H1 (cell line): ENCODE measurements around the gene LHX2. TPM values are rescaled to one million over a fixed set of nuclear protein-coding genes. Genes with fewer than 3 reads are reported as not detected.

Experiments used
- CTCF ChIA-PET: fragments of 300-600 bp; sonication (Branson Sonifier 250); formaldehyde crosslinking; loops from one replicate; lab custom pipeline; 2021; ENCODE audit not compliant: partially characterized antibody; lab: Charles Lee
- POLR2A ChIA-PET: fragments of 300-600 bp; sonication (Branson Sonifier 250); formaldehyde crosslinking; loops from one replicate; lab custom pipeline; 2021; ENCODE audit warnings: inconsistent platforms; ENCODE audit not compliant: partially characterized antibody; lab: Charles Lee
- DNase-seq, 2 experiments: peaks; one replicate each; pipeline versions ENCODE4 v3.0.0 to v3.0.0-alpha.2; 2010 to 2022; ENCODE audit warnings: low spot score in 2 of 2, low read depth in 1 of 2, mixed read lengths in 1 of 2
- FAIRE-seq: peaks from 2 replicates; lab custom pipeline; 2011; peaks lifted over from hg19 to GRCh38; lab: Jason Lieb, UNC
- H2AFZ ChIP-seq: 2 replicates; pipeline ENCODE4 v1.8.1; 2012; ENCODE audit warnings: low read length, inconsistent platforms
- H2AK5ac ChIP-seq: 2 replicates; pipeline ENCODE4 v1.6.1; 2013; ENCODE audit warnings: low read depth, low read length
- H2BK120ac ChIP-seq: replicated peaks from 2 replicates; pipeline ENCODE3; 2013; ENCODE audit warnings: low read depth, low read length, inconsistent platforms
- H2BK12ac ChIP-seq: 2 replicates; pipeline ENCODE4 v1.6.1; 2013; ENCODE audit warnings: low read depth, low read length
- H2BK15ac ChIP-seq: 2 replicates; pipeline ENCODE4 v1.6.1; 2013; ENCODE audit warnings: low read length
- H2BK20ac ChIP-seq: 2 replicates; pipeline ENCODE4 v1.6.1; 2013; ENCODE audit warnings: low read length
- H2BK5ac ChIP-seq: 2 replicates; pipeline ENCODE4 v1.6.1; 2013; ENCODE audit warnings: low read depth, low read length
- H3K14ac ChIP-seq: 2 replicates; pipeline ENCODE4 v1.6.1; 2013; ENCODE audit warnings: inconsistent platforms; ENCODE audit not compliant: insufficient read length
- H3K18ac ChIP-seq: 2 replicates; pipeline ENCODE4 v1.6.1; 2013; ENCODE audit warnings: low read length; ENCODE audit errors: extremely low read depth
- H3K23ac ChIP-seq: 2 replicates; pipeline ENCODE4 v1.6.1; 2013; ENCODE audit warnings: inconsistent platforms; ENCODE audit not compliant: insufficient read length
- H3K23me2 ChIP-seq: 2 replicates; pipeline ENCODE4 v1.6.1; 2013; ENCODE audit warnings: low read depth, low read length
- H3K27ac ChIP-seq: 2 replicates; pipeline ENCODE4 v1.6.1; 2011; ENCODE audit warnings: low read depth, low read length, inconsistent platforms
- H3K27me3 ChIP-seq, 4 experiments: replicated peaks in 1 of 4; 1 replicate in 1 of 4; 2 replicates in 3 of 4; pipeline versions ENCODE4 v1.6.1 to v1.8.1; 2011 to 2013; ENCODE audit warnings: low read length in 3 of 4, mild to moderate bottlenecking in 3 of 4, inconsistent platforms in 2 of 4, mixed read lengths in 2 of 4, moderate library complexity in 1 of 4; ENCODE audit not compliant: control insufficient read depth in 3 of 4, insufficient read depth in 3 of 4; ENCODE audit errors: extremely low read depth in 1 of 4
- H3K36me3 ChIP-seq, 4 experiments: 2 replicates each; pipeline versions ENCODE4 v1.6.1 to v1.8.1; 2011 to 2013; ENCODE audit warnings: mild to moderate bottlenecking in 4 of 4, low read length in 3 of 4, moderate library complexity in 2 of 4, control low read depth in 1 of 4, inconsistent platforms in 1 of 4; ENCODE audit not compliant: insufficient read depth in 4 of 4, control insufficient read depth in 2 of 4
- H3K4ac ChIP-seq: replicated peaks from 2 replicates; pipeline ENCODE3; 2013; ENCODE audit warnings: low read length, low read depth, mixed read lengths, inconsistent platforms; ENCODE audit not compliant: insufficient read length
- H3K4me1 ChIP-seq, 4 experiments: replicated peaks in 1 of 4; 1 replicate in 1 of 4; 2 replicates in 3 of 4; pipeline versions ENCODE4 v1.6.1 to v1.8.1; 2011 to 2013; ENCODE audit warnings: low read length in 3 of 4, inconsistent platforms in 2 of 4, mixed read lengths in 1 of 4; ENCODE audit not compliant: insufficient read depth in 4 of 4, control insufficient read depth in 3 of 4
- H3K4me2 ChIP-seq, 2 experiments: 2 replicates each; pipeline versions ENCODE4 v1.6.1 to v1.8.1; 2011 to 2013; ENCODE audit warnings: low read depth in 2 of 2, low read length in 2 of 2, control low read depth in 1 of 2, inconsistent platforms in 1 of 2, mild to moderate bottlenecking in 1 of 2; ENCODE audit not compliant: insufficient read depth in 1 of 2
- H3K4me3 ChIP-seq, 4 experiments: fragments of 200-600, 300-600 bp in 1 of 4; sonication (generic), shearing (Covaris generic), sonication (Bioruptor Twin) in 1 of 4; 2 replicates each; pipeline versions ENCODE4 v1.5.1 to v1.8.1; 2011 to 2016; ENCODE audit warnings: low read length in 4 of 4, low read depth in 3 of 4, control low read depth in 2 of 4, inconsistent platforms in 2 of 4, mild to moderate bottlenecking in 2 of 4, mixed read lengths in 1 of 4, moderate library complexity in 1 of 4; ENCODE audit not compliant: insufficient read depth in 2 of 4; ENCODE audit errors: extremely low read depth in 1 of 4
- H3K56ac ChIP-seq: replicated peaks from 2 replicates; pipeline ENCODE3; 2013; ENCODE audit warnings: low read depth, mild to moderate bottlenecking, mixed read lengths, low read length, inconsistent platforms; ENCODE audit not compliant: insufficient read length
- H3K79me1 ChIP-seq: 2 replicates; pipeline ENCODE4 v1.6.1; 2013; ENCODE audit warnings: low read depth, low read length, control low read depth
- H3K79me2 ChIP-seq, 2 experiments: 2 replicates each; pipeline versions ENCODE4 v1.6.1 to v1.8.1; 2012 to 2013; ENCODE audit warnings: low read length in 2 of 2, mild to moderate bottlenecking in 2 of 2, inconsistent platforms in 1 of 2; ENCODE audit not compliant: insufficient read depth in 2 of 2, control insufficient read depth in 1 of 2
- H3K9ac ChIP-seq, 4 experiments: replicated peaks in 1 of 4; 1 replicate in 1 of 4; 2 replicates in 3 of 4; pipeline versions ENCODE4 v1.6.1 to v1.8.1; 2011 to 2013; ENCODE audit warnings: low read depth in 3 of 4, low read length in 3 of 4, control low read depth in 2 of 4, mild to moderate bottlenecking in 2 of 4, moderate library complexity in 2 of 4, inconsistent platforms in 1 of 4; ENCODE audit errors: extremely low read depth in 1 of 4
- H3K9me3 ChIP-seq, 2 experiments: 2 replicates each; pipeline versions ENCODE4 v1.6.1 to v1.8.1; 2012 to 2013; ENCODE audit warnings: mild to moderate bottlenecking in 2 of 2, moderate library complexity in 2 of 2, control low read depth in 1 of 2, inconsistent platforms in 1 of 2, low read depth in 1 of 2, low read length in 1 of 2, mixed read lengths in 1 of 2; ENCODE audit not compliant: insufficient read depth in 2 of 2
- H4K20me1 ChIP-seq, 2 experiments: replicated peaks in 1 of 2; 2 replicates each; pipeline versions ENCODE3 to v1.8.1; 2011 to 2013; ENCODE audit warnings: inconsistent platforms in 2 of 2, low read length in 2 of 2, mild to moderate bottlenecking in 1 of 2; ENCODE audit not compliant: insufficient read depth in 2 of 2, control insufficient read depth in 1 of 2
- H4K5ac ChIP-seq: 2 replicates; pipeline ENCODE4 v1.6.1; 2013; ENCODE audit warnings: low read length, low read depth, mixed read lengths, inconsistent platforms; ENCODE audit not compliant: insufficient read length
- H4K8ac ChIP-seq: 2 replicates; pipeline ENCODE4 v1.8.0; 2013; ENCODE audit warnings: mild to moderate bottlenecking, moderate library complexity, low read length, inconsistent platforms; ENCODE audit not compliant: insufficient read depth; ENCODE audit errors: extremely low read depth
- H4K91ac ChIP-seq: replicated peaks from 2 replicates; pipeline ENCODE3; 2013; ENCODE audit warnings: low read length, mixed read lengths, inconsistent platforms; ENCODE audit not compliant: insufficient read length
- BACH1 ChIP-seq: IDR thresholded peaks from 2 replicates; pipeline ENCODE4 v1.6.1; 2012; ENCODE audit warnings: low read length, improper control_type of control experiment
- JUN ChIP-seq: IDR thresholded peaks from 2 replicates; pipeline ENCODE4 v1.6.1; 2011; ENCODE audit warnings: low read depth, mild to moderate bottlenecking, improper control_type of control experiment, low read length
- JUND ChIP-seq: IDR thresholded peaks from 2 replicates; pipeline ENCODE4 v1.6.1; 2011; ENCODE audit warnings: mild to moderate bottlenecking, improper control_type of control experiment, low read length
- MAFK ChIP-seq: IDR thresholded peaks from 2 replicates; pipeline ENCODE4 v1.6.1; 2012; ENCODE audit warnings: low read depth, mild to moderate bottlenecking, improper control_type of control experiment, low read length
- NANOG ChIP-seq: IDR thresholded peaks from 2 replicates; pipeline ENCODE4 v1.6.1; 2011; ENCODE audit warnings: low read length, low read depth, mild to moderate bottlenecking, inconsistent platforms; ENCODE audit not compliant: insufficient read depth, poor library complexity, severe bottlenecking
- PHF8 ChIP-seq: fragments of 200-600 bp; sonication (generic); conservative IDR thresholded peaks from 2 replicates; pipeline ENCODE4 v1.7.1; 2012; ENCODE audit warnings: low read depth, mild to moderate bottlenecking, inconsistent platforms, low read length, moderate library complexity
- POU5F1 ChIP-seq: IDR thresholded peaks from 2 replicates; pipeline ENCODE4 v1.6.1; 2011; ENCODE audit warnings: low read depth, mild to moderate bottlenecking, low read length, moderate library complexity
- SIN3A ChIP-seq, 2 experiments: IDR thresholded peaks in 1 of 2; conservative IDR thresholded peaks in 1 of 2; 2 replicates each; pipeline ENCODE4 v1.6.1; 2011 to 2012; ENCODE audit warnings: low read length in 2 of 2, improper control_type of control experiment in 1 of 2, low read depth in 1 of 2, mild to moderate bottlenecking in 1 of 2
- WGBS, 2 experiments: shearing (Covaris generic) in 1 of 2; methylation state at CpG; one replicate each; pipeline versions ENCODE4 v1.1.6 to v1.1.7; 2013 to 2015; ENCODE audit warnings: low lambda C conversion rate in 2 of 2, mixed read lengths in 2 of 2, inconsistent platforms in 1 of 2, low coverage in 1 of 2, missing lambda C conversion rate in 1 of 2; ENCODE audit not compliant: insufficient replicate concordance in 2 of 2, insufficient coverage in 1 of 2, insufficient read length in 1 of 2; ENCODE audit errors: extremely low coverage in 1 of 2, missing lambda C conversion rate in 1 of 2; 5-methylcytosine and 5-hydroxymethylcytosine counted together
- polyA plus RNA-seq, 7 experiments: library from polyadenylated mRNA; depleted of rRNA in 3 of 7; stranded (reverse) in 5 of 7; unstranded in 2 of 7; fragments of >200 nt in 5 of 7; fragments of 200-250 nt in 2 of 7; gene quantifications; 1 replicate in 5 of 7; 2 replicates in 1 of 7; 4 replicates in 1 of 7; pipeline versions ENCODE4 v1.2.1 to v1.2.3, GENCODE V29; 2011 to 2013; ENCODE audit warnings: missing spikeins in 2 of 7, mixed read lengths in 2 of 7
- total RNA-seq: library from RNA; stranded (reverse); fragmentation: NEBNext Ultra II Directional; extraction: Animal tissue kit (Norgen Biotek cat#: 25700); gene quantifications from 2 replicates; pipeline ENCODE4 v1.2.1, GENCODE V29; 2021

LHX2 gene
- total and polyA plus RNA-seq, 2 of the 8 experiments (the other 6 are each of a cell fraction or from before 2014, with no cell fraction given) = 0.11 to 0.86 TPM

DNA sequence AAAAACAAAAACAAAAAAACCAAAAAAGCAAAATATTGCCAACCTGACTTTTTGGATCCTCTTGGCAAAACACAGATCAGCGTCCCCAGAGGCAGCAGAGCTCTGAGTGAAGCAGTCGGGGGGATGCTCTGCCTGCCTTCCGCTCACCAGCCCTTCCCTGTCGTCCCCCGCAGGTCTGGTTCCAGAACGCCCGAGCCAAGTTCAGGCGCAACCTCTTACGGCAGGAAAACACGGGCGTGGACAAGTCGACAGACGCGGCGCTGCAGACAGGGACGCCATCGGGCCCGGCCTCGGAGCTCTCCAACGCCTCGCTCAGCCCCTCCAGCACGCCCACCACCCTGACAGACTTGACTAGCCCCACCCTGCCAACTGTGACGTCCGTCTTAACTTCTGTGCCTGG is 20.7 kb downstream of the LHX2 start:
- Histone ChIP-seq H3K14ac (no peak overlapping the region), H3K56ac (no peak overlapping the region), H2BK12ac (0 out of 2 replicates have a peak overlapping the region, but pooled peaks have one; percentile 9), H2BK5ac (no peak overlapping the region), H2BK15ac (no peak overlapping the region), H3K4me2 (peak overlapping the region; percentile 57 to 66), H2AK5ac (no peak overlapping the region), H3K23me2 (no peaks in the 10 kb centered on the region; the same call in 1 of the 2 replicates), H2BK120ac (no peak overlapping the region), H3K9ac (no peak overlapping the region), H2BK20ac (no peak overlapping the region), H3K18ac (0 out of 2 replicates have a peak overlapping the region, but pooled peaks have one; percentile 48), H4K8ac (peak overlapping the region; percentile 78; the same call in 1 of the 2 replicates), H4K5ac (no peak overlapping the region), H3K36me3 (no peaks in the 10 kb centered on the region), H3K27me3 (peaks cover 0 to 13% (median 9%) of the 10 kb centered on the region in 4 experiments; a peak in 6 of 7 replicates), H4K20me1 (peaks cover 0 to 2% of the 10 kb centered on the region in 2 experiments), H2AFZ (peak overlapping the region; percentile 42; the same call in 1 of the 2 replicates), H3K4me1 (peaks cover 0 to 9% (median 4%) of the 10 kb centered on the region in 4 experiments; a peak in 5 of 7 replicates), H3K4me3 (peak overlapping the region in 3 of 4 experiments; percentile 21 to 50 (median 25); a peak in 5 of 8 replicates), H3K4ac (no peak overlapping the region), H3K27ac (no peak overlapping the region), H3K23ac (no peak overlapping the region), H3K79me2 (no peaks in the 10 kb centered on the region), H4K91ac (no peak overlapping the region), H3K79me1 (no peaks in the 10 kb centered on the region), H3K9me3 (no peaks in the 10 kb centered on the region)
- 21% methylated on average over 24 of the region's 24 CpGs; no CpG with 5 or more reads in 1 of the 2 experiments for WGBS, 2 experiments
- DNase-seq (no peak), FAIRE-seq (no peak)
- ChIA-PET POLR2A (interaction anchor here (0.8 kb wide), 1 partner anchor 27 kb away, joined by 3 read pairs; no protein-coding TSS in a partner anchor), CTCF (interaction anchor here (1.0 to 2.5 kb wide), 3 partner anchors 8 to 20 kb away, joined by 3 to 8 read pairs (median 4); no protein-coding TSS in a partner anchor)
- TF ChIP-seq SIN3A (conservative IDR thresholded peaks at IDR 0.05 in 1 of 2, IDR thresholded peaks at IDR 0.05 in 1 of 2; ENCODE audit: low read depth in 1 of 2, low read length in 2 of 2) (no peak), POU5F1 (no peak), NANOG (no peak), JUN (no peak), MAFK (no peak), PHF8 (no peak), BACH1 (no peak; the same call in 1 of the 2 replicates), JUND (no peak)
